Measurements from ENCODE around the gene GABBR2.

Gene GABBR2

DNA sequence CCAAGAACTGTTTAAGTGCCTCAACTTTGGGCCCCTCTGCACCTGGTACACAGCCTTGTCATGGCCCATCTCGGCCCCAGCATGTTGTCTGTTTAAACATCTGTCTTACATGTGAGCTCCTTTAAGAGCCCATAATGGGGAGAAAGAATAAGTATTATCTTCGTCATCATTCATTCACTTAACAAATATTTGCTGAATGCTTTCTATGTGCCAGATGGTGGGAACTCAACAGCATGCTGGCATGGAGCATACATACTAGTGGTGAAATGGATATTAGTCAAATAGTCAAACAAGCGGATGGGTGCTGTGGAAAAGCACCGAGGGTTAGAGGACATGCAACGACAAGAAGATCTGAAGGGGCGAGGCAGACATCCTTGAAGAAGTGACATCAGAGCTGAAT is 54.5 kb downstream of the GABBR2 start:
- no peaks in the 10 kb centered on the region for H3K4me1 Mint-ChIP-seq
- peaks cover 22% of the 10 kb centered on the region for H3K27me3 Mint-ChIP-seq (ENCODE audit: low read depth, poor library complexity)
- no peak for DNase-seq
- no peak overlapping the region for H3K27ac Mint-ChIP-seq
- no peak overlapping the region for H3K4me3 Mint-ChIP-seq
- no peaks in the 10 kb centered on the region for H3K9me3 Mint-ChIP-seq
- TF ChIP-seq, protein P1, sequence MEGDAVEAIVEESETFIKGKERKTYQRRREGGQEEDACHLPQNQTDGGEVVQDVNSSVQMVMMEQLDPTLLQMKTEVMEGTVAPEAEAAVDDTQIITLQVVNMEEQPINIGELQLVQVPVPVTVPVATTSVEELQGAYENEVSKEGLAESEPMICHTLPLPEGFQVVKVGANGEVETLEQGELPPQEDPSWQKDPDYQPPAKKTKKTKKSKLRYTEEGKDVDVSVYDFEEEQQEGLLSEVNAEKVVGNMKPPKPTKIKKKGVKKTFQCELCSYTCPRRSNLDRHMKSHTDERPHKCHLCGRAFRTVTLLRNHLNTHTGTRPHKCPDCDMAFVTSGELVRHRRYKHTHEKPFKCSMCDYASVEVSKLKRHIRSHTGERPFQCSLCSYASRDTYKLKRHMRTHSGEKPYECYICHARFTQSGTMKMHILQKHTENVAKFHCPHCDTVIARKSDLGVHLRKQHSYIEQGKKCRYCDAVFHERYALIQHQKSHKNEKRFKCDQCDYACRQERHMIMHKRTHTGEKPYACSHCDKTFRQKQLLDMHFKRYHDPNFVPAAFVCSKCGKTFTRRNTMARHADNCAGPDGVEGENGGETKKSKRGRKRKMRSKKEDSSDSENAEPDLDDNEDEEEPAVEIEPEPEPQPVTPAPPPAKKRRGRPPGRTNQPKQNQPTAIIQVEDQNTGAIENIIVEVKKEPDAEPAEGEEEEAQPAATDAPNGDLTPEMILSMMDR (IDR thresholded peaks at IDR 0.05) = no peak
- no peaks in the 10 kb centered on the region for H3K36me3 Mint-ChIP-seq (ENCODE audit: low read depth)

DNA sequence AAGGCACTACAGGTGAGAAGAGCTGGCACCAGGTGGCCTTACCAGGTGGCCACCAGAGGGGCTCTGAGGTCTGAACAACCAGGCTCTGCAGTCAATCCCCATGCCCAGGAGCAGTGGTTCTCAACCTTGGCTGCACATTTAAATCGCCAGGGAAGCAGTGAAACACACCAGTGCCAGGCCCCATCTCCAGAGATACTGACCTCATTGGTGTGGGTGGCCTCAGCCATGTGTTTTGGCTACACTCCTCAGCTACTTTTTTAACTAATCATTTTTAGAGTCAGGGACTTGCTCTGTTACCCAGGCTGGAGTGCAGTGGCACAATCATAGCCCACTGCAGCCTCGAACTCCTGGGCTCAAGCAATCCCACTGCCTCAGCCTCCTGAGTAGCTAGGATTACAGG is 56.0 kb downstream of the GABBR2 start:
- Mint-ChIP-seq H3K4me3 (no peak overlapping the region), H3K36me3 (ENCODE audit: low read depth) (no peaks in the 10 kb centered on the region), H3K4me1 (no peaks in the 10 kb centered on the region), H3K9me3 (no peaks in the 10 kb centered on the region), H3K27me3 (ENCODE audit: low read depth, poor library complexity) (peaks cover 27% of the 10 kb centered on the region), H3K27ac (no peak overlapping the region)
- TF ChIP-seq, protein P1 (IDR thresholded peaks at IDR 0.05) = no peak
- DNase-seq = no peak

- DNase-seq = no peak
- H3K36me3 Mint-ChIP-seq (ENCODE audit: low read depth) = no peaks in the 10 kb centered on the region
- no peaks in the 10 kb centered on the region for H3K4me1 Mint-ChIP-seq
- peaks cover 27% of the 10 kb centered on the region for H3K27me3 Mint-ChIP-seq (ENCODE audit: low read depth, poor library complexity)
- no peak overlapping the region for H3K27ac Mint-ChIP-seq
- TF ChIP-seq, protein P1 (IDR thresholded peaks at IDR 0.05) = no peak
- H3K4me3 Mint-ChIP-seq = no peak overlapping the region
- H3K9me3 Mint-ChIP-seq = no peaks in the 10 kb centered on the region
These were observed 56.4 kb downstream of the GABBR2 start for GRCh38 chr9:98652302-98652701.

- Mint-ChIP-seq H3K36me3 (ENCODE audit: low read depth) (no peaks in the 10 kb centered on the region), H3K4me1 (no peaks in the 10 kb centered on the region), H3K27me3 (ENCODE audit: low read depth, poor library complexity) (peaks cover 26% of the 10 kb centered on the region), H3K9me3 (no peaks in the 10 kb centered on the region), H3K4me3 (no peak overlapping the region), H3K27ac (no peak overlapping the region)
- no peak for DNase-seq
- TF ChIP-seq, protein P1 (IDR thresholded peaks at IDR 0.05) = no peak
These were observed 61.5 kb downstream of the GABBR2 start for GRCh38 chr9:98647236-98647635.

DNA sequence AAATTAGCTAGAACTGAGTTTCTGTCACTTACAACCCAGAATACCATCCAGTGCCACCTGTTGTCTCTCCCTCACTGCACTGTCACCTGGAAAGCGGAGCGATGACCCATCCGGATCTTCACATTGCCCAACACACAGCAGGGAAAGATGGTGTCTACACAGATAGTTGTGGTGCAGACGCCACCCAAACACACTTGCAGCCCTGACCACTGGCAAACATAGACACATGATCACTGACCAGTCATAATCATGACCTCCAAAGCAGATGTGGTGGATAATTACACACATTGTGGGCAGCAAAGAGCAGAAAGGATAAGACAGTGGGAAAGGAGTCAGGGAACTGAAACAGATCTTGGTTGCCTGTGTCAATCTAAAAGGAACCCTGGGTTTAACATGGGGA is 64.7 kb downstream of the GABBR2 start:
- no peaks in the 10 kb centered on the region for H3K36me3 Mint-ChIP-seq (ENCODE audit: low read depth)
- no peak for DNase-seq
- H3K4me1 Mint-ChIP-seq = no peaks in the 10 kb centered on the region
- H3K4me3 Mint-ChIP-seq = no peak overlapping the region
- H3K9me3 Mint-ChIP-seq = no peaks in the 10 kb centered on the region
- TF ChIP-seq, protein P1 (IDR thresholded peaks at IDR 0.05) = no peak
- no peak overlapping the region for H3K27ac Mint-ChIP-seq
- H3K27me3 Mint-ChIP-seq (ENCODE audit: low read depth, poor library complexity) = peaks cover 29% of the 10 kb centered on the region

DNA sequence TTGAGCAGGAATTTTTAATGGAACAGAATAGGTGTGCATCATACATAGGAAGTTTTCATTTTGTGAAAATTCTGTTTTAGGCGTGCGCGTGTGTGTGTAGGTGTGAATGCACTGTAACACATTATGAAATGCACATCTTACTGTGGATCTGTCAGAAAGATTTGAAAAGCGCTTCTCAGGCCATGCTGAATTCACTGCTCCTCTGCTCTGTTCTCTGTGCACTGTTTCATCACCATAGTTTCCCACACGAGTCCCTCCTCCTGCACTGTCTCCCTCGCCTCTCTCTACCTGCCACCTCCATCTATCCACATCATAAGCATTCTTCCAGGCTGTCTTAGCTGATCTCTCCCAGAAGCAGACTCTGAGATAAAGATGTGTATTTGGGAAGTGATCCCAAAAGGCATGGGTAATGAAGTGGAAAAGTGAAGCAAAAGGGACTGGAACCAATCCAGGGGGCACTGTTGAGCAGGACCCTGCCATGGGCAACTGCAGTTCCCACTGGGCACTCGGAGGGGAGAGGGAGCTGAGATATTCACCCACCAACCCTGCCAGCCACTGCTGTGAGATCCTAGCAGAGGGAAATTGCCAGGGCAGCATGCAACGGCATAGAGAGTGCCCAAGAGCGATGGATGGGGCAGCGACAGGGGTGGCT is 65.9 kb downstream of the GABBR2 start:
- TF ChIP-seq, protein P1 (IDR thresholded peaks at IDR 0.05) = no peak
- DNase-seq = no peak
- Mint-ChIP-seq H3K36me3 (ENCODE audit: low read depth) (no peaks in the 10 kb centered on the region), H3K27ac (no peak overlapping the region), H3K27me3 (ENCODE audit: low read depth, poor library complexity) (peaks cover 24% of the 10 kb centered on the region), H3K9me3 (peaks cover 5% of the 10 kb centered on the region), H3K4me1 (no peaks in the 10 kb centered on the region), H3K4me3 (no peak overlapping the region)

Data from nephron progenitor cell (in vitro differentiated cells).